Measurements from ENCODE around the gene CPNE9. TPM values are rescaled to one million over a fixed set of nuclear protein-coding genes. Genes with fewer than 3 reads are reported as not detected.

The CPNE9 gene
- total RNA-seq, 1 donor from 2014 or later = not detected

GRCh38 chr3:9682096-9682495 lies 21.5 kb upstream of the CPNE9 start:
- intact Hi-C loops (cut with DNase I) = no loop called here
- no peak for TF ChIP-seq CTCF (IDR thresholded peaks at IDR 0.05)

GRCh38 chr3:9683426-9683825 lies 20.2 kb upstream of the CPNE9 start:
- no peaks in the 10 kb centered on the region for H3K9me3 ChIP-seq

More at GRCh38 chr3:9682096-9682495, 21.5 kb upstream of the CPNE9 start:
- H3K9me3 ChIP-seq = no peaks in the 10 kb centered on the region
- H3K27ac ChIP-seq = no peak overlapping the region
- peaks cover 96 to 100% of the 10 kb centered on the region in 2 donors for H3K36me3 ChIP-seq
- no peak overlapping the region for H3K4me3 ChIP-seq
- DNase-seq (ENCODE audit: low spot score in 2 of 2) = no peak
- H3K4me1 ChIP-seq = no peaks in the 10 kb centered on the region
- H3K27me3 ChIP-seq = no peaks in the 10 kb centered on the region

GRCh38 chr3:9685216-9686049 lies 18.2 kb upstream of the CPNE9 start:
- H3K27me3 ChIP-seq = no peaks in the 10 kb centered on the region
- no peak for TF ChIP-seq CTCF (IDR thresholded peaks at IDR 0.05)
- no peak overlapping the region for H3K4me3 ChIP-seq
- H3K36me3 ChIP-seq = peaks cover 96 to 100% of the 10 kb centered on the region in 2 donors
- no peaks in the 10 kb centered on the region for H3K9me3 ChIP-seq
- no peaks in the 10 kb centered on the region for H3K4me1 ChIP-seq
- no peak for DNase-seq (ENCODE audit: low spot score in 2 of 2)
- intact Hi-C loops (cut with DNase I) = no loop called here
- H3K27ac ChIP-seq = no peak overlapping the region

More at GRCh38 chr3:9683426-9683825, 20.2 kb upstream of the CPNE9 start:
- Histone ChIP-seq H3K4me1 (no peaks in the 10 kb centered on the region), H3K4me3 (no peak overlapping the region), H3K27ac (no peak overlapping the region), H3K27me3 (no peaks in the 10 kb centered on the region), H3K36me3 (peaks cover 96 to 100% of the 10 kb centered on the region in 2 donors)
- intact Hi-C loops (cut with DNase I) = no loop called here
- DNase-seq (ENCODE audit: low spot score in 2 of 2) = no peak
- no peak for TF ChIP-seq CTCF (IDR thresholded peaks at IDR 0.05)

- H3K9me3 ChIP-seq = no peaks in the 10 kb centered on the region
- H3K27me3 ChIP-seq = no peaks in the 10 kb centered on the region
- DNase-seq (ENCODE audit: low spot score in 2 of 2) = no peak
- TF ChIP-seq CTCF (IDR thresholded peaks at IDR 0.05) = no peak
- no peaks in the 10 kb centered on the region for H3K4me1 ChIP-seq
- no peak overlapping the region for H3K4me3 ChIP-seq
- intact Hi-C loops (cut with DNase I) = no loop called here
- H3K27ac ChIP-seq = no peak overlapping the region
- H3K36me3 ChIP-seq = peaks cover 94 to 100% of the 10 kb centered on the region in 2 donors
These were observed 17.5 kb upstream of the CPNE9 start for GRCh38 chr3:9686050-9686550.

- Histone ChIP-seq H3K27me3 (no peaks in the 10 kb centered on the region), H3K4me3 (no peak overlapping the region), H3K36me3 (peaks cover 95 to 100% of the 10 kb centered on the region in 2 donors), H3K4me1 (no peaks in the 10 kb centered on the region), H3K27ac (no peak overlapping the region), H3K9me3 (no peaks in the 10 kb centered on the region)
- no peak for DNase-seq (ENCODE audit: low spot score in 2 of 2)
- intact Hi-C loops (cut with DNase I) = no loop called here
- TF ChIP-seq CTCF (IDR thresholded peaks at IDR 0.05) = no peak
These were observed 16.9 kb upstream of the CPNE9 start for GRCh38 chr3:9686703-9687102.
